H1 (cell line): Measurements from ENCODE around the gene TNFRSF1A. TPM values are rescaled to one million over a fixed set of nuclear protein-coding genes. Genes with fewer than 3 reads are reported as not detected.

ENCODE experiments used
- CTCF ChIA-PET: fragments of 300-600 bp; sonication (Branson Sonifier 250); formaldehyde crosslinking; loops from one replicate; lab custom pipeline; 2021; ENCODE audit not compliant: partially characterized antibody; lab: Charles Lee
- POLR2A ChIA-PET: fragments of 300-600 bp; sonication (Branson Sonifier 250); formaldehyde crosslinking; loops from one replicate; lab custom pipeline; 2021; ENCODE audit warnings: inconsistent platforms; ENCODE audit not compliant: partially characterized antibody; lab: Charles Lee
- DNase-seq, 2 experiments: peaks; one replicate each; pipeline versions ENCODE4 v3.0.0 to v3.0.0-alpha.2; 2010 to 2022; ENCODE audit warnings: low spot score in 2 of 2, low read depth in 1 of 2, mixed read lengths in 1 of 2
- FAIRE-seq: peaks from 2 replicates; lab custom pipeline; 2011; peaks lifted over from hg19 to GRCh38; lab: Jason Lieb, UNC
- H2AFZ ChIP-seq: 2 replicates; pipeline ENCODE4 v1.8.1; 2012; ENCODE audit warnings: low read length, inconsistent platforms
- H2AK5ac ChIP-seq: 2 replicates; pipeline ENCODE4 v1.6.1; 2013; ENCODE audit warnings: low read depth, low read length
- H2BK120ac ChIP-seq: replicated peaks from 2 replicates; pipeline ENCODE3; 2013; ENCODE audit warnings: low read depth, low read length, inconsistent platforms
- H2BK12ac ChIP-seq: 2 replicates; pipeline ENCODE4 v1.6.1; 2013; ENCODE audit warnings: low read depth, low read length
- H2BK15ac ChIP-seq: 2 replicates; pipeline ENCODE4 v1.6.1; 2013; ENCODE audit warnings: low read length
- H2BK20ac ChIP-seq: 2 replicates; pipeline ENCODE4 v1.6.1; 2013; ENCODE audit warnings: low read length
- H2BK5ac ChIP-seq: 2 replicates; pipeline ENCODE4 v1.6.1; 2013; ENCODE audit warnings: low read depth, low read length
- H3K14ac ChIP-seq: 2 replicates; pipeline ENCODE4 v1.6.1; 2013; ENCODE audit warnings: inconsistent platforms; ENCODE audit not compliant: insufficient read length
- H3K18ac ChIP-seq: 2 replicates; pipeline ENCODE4 v1.6.1; 2013; ENCODE audit warnings: low read length; ENCODE audit errors: extremely low read depth
- H3K23ac ChIP-seq: 2 replicates; pipeline ENCODE4 v1.6.1; 2013; ENCODE audit warnings: inconsistent platforms; ENCODE audit not compliant: insufficient read length
- H3K23me2 ChIP-seq: 2 replicates; pipeline ENCODE4 v1.6.1; 2013; ENCODE audit warnings: low read depth, low read length
- H3K27ac ChIP-seq: 2 replicates; pipeline ENCODE4 v1.6.1; 2011; ENCODE audit warnings: low read depth, low read length, inconsistent platforms
- H3K27me3 ChIP-seq, 4 experiments: replicated peaks in 1 of 4; 1 replicate in 1 of 4; 2 replicates in 3 of 4; pipeline versions ENCODE4 v1.6.1 to v1.8.1; 2011 to 2013; ENCODE audit warnings: low read length in 3 of 4, mild to moderate bottlenecking in 3 of 4, inconsistent platforms in 2 of 4, mixed read lengths in 2 of 4, moderate library complexity in 1 of 4; ENCODE audit not compliant: control insufficient read depth in 3 of 4, insufficient read depth in 3 of 4; ENCODE audit errors: extremely low read depth in 1 of 4
- H3K36me3 ChIP-seq, 4 experiments: 2 replicates each; pipeline versions ENCODE4 v1.6.1 to v1.8.1; 2011 to 2013; ENCODE audit warnings: mild to moderate bottlenecking in 4 of 4, low read length in 3 of 4, moderate library complexity in 2 of 4, control low read depth in 1 of 4, inconsistent platforms in 1 of 4; ENCODE audit not compliant: insufficient read depth in 4 of 4, control insufficient read depth in 2 of 4
- H3K4ac ChIP-seq: replicated peaks from 2 replicates; pipeline ENCODE3; 2013; ENCODE audit warnings: low read length, low read depth, mixed read lengths, inconsistent platforms; ENCODE audit not compliant: insufficient read length
- H3K4me1 ChIP-seq, 4 experiments: replicated peaks in 1 of 4; 1 replicate in 1 of 4; 2 replicates in 3 of 4; pipeline versions ENCODE4 v1.6.1 to v1.8.1; 2011 to 2013; ENCODE audit warnings: low read length in 3 of 4, inconsistent platforms in 2 of 4, mixed read lengths in 1 of 4; ENCODE audit not compliant: insufficient read depth in 4 of 4, control insufficient read depth in 3 of 4
- H3K4me2 ChIP-seq, 2 experiments: 2 replicates each; pipeline versions ENCODE4 v1.6.1 to v1.8.1; 2011 to 2013; ENCODE audit warnings: low read depth in 2 of 2, low read length in 2 of 2, control low read depth in 1 of 2, inconsistent platforms in 1 of 2, mild to moderate bottlenecking in 1 of 2; ENCODE audit not compliant: insufficient read depth in 1 of 2
- H3K4me3 ChIP-seq, 4 experiments: fragments of 200-600, 300-600 bp in 1 of 4; sonication (generic), shearing (Covaris generic), sonication (Bioruptor Twin) in 1 of 4; 2 replicates each; pipeline versions ENCODE4 v1.5.1 to v1.8.1; 2011 to 2016; ENCODE audit warnings: low read length in 4 of 4, low read depth in 3 of 4, control low read depth in 2 of 4, inconsistent platforms in 2 of 4, mild to moderate bottlenecking in 2 of 4, mixed read lengths in 1 of 4, moderate library complexity in 1 of 4; ENCODE audit not compliant: insufficient read depth in 2 of 4; ENCODE audit errors: extremely low read depth in 1 of 4
- H3K56ac ChIP-seq: replicated peaks from 2 replicates; pipeline ENCODE3; 2013; ENCODE audit warnings: low read depth, mild to moderate bottlenecking, mixed read lengths, low read length, inconsistent platforms; ENCODE audit not compliant: insufficient read length
- H3K79me1 ChIP-seq: 2 replicates; pipeline ENCODE4 v1.6.1; 2013; ENCODE audit warnings: low read depth, low read length, control low read depth
- H3K79me2 ChIP-seq, 2 experiments: 2 replicates each; pipeline versions ENCODE4 v1.6.1 to v1.8.1; 2012 to 2013; ENCODE audit warnings: low read length in 2 of 2, mild to moderate bottlenecking in 2 of 2, inconsistent platforms in 1 of 2; ENCODE audit not compliant: insufficient read depth in 2 of 2, control insufficient read depth in 1 of 2
- H3K9ac ChIP-seq, 4 experiments: replicated peaks in 1 of 4; 1 replicate in 1 of 4; 2 replicates in 3 of 4; pipeline versions ENCODE4 v1.6.1 to v1.8.1; 2011 to 2013; ENCODE audit warnings: low read depth in 3 of 4, low read length in 3 of 4, control low read depth in 2 of 4, mild to moderate bottlenecking in 2 of 4, moderate library complexity in 2 of 4, inconsistent platforms in 1 of 4; ENCODE audit errors: extremely low read depth in 1 of 4
- H3K9me3 ChIP-seq, 2 experiments: 2 replicates each; pipeline versions ENCODE4 v1.6.1 to v1.8.1; 2012 to 2013; ENCODE audit warnings: mild to moderate bottlenecking in 2 of 2, moderate library complexity in 2 of 2, control low read depth in 1 of 2, inconsistent platforms in 1 of 2, low read depth in 1 of 2, low read length in 1 of 2, mixed read lengths in 1 of 2; ENCODE audit not compliant: insufficient read depth in 2 of 2
- H4K20me1 ChIP-seq, 2 experiments: replicated peaks in 1 of 2; 2 replicates each; pipeline versions ENCODE3 to v1.8.1; 2011 to 2013; ENCODE audit warnings: inconsistent platforms in 2 of 2, low read length in 2 of 2, mild to moderate bottlenecking in 1 of 2; ENCODE audit not compliant: insufficient read depth in 2 of 2, control insufficient read depth in 1 of 2
- H4K5ac ChIP-seq: 2 replicates; pipeline ENCODE4 v1.6.1; 2013; ENCODE audit warnings: low read length, low read depth, mixed read lengths, inconsistent platforms; ENCODE audit not compliant: insufficient read length
- H4K8ac ChIP-seq: 2 replicates; pipeline ENCODE4 v1.8.0; 2013; ENCODE audit warnings: mild to moderate bottlenecking, moderate library complexity, low read length, inconsistent platforms; ENCODE audit not compliant: insufficient read depth; ENCODE audit errors: extremely low read depth
- H4K91ac ChIP-seq: replicated peaks from 2 replicates; pipeline ENCODE3; 2013; ENCODE audit warnings: low read length, mixed read lengths, inconsistent platforms; ENCODE audit not compliant: insufficient read length
- RAD21 ChIP-seq, 2 experiments: IDR thresholded peaks in 1 of 2; conservative IDR thresholded peaks in 1 of 2; 2 replicates each; pipeline ENCODE4 v1.6.1; 2011; ENCODE audit warnings: low read depth in 2 of 2, low read length in 2 of 2, improper control_type of control experiment in 1 of 2, inconsistent platforms in 1 of 2, mild to moderate bottlenecking in 1 of 2, moderate library complexity in 1 of 2
- WGBS, 2 experiments: shearing (Covaris generic) in 1 of 2; methylation state at CpG; one replicate each; pipeline versions ENCODE4 v1.1.6 to v1.1.7; 2013 to 2015; ENCODE audit warnings: low lambda C conversion rate in 2 of 2, mixed read lengths in 2 of 2, inconsistent platforms in 1 of 2, low coverage in 1 of 2, missing lambda C conversion rate in 1 of 2; ENCODE audit not compliant: insufficient replicate concordance in 2 of 2, insufficient coverage in 1 of 2, insufficient read length in 1 of 2; ENCODE audit errors: extremely low coverage in 1 of 2, missing lambda C conversion rate in 1 of 2; 5-methylcytosine and 5-hydroxymethylcytosine counted together
- polyA plus RNA-seq, 7 experiments: library from polyadenylated mRNA; depleted of rRNA in 3 of 7; stranded (reverse) in 5 of 7; unstranded in 2 of 7; fragments of >200 nt in 5 of 7; fragments of 200-250 nt in 2 of 7; gene quantifications; 1 replicate in 5 of 7; 2 replicates in 1 of 7; 4 replicates in 1 of 7; pipeline versions ENCODE4 v1.2.1 to v1.2.3, GENCODE V29; 2011 to 2013; ENCODE audit warnings: missing spikeins in 2 of 7, mixed read lengths in 2 of 7
- total RNA-seq: library from RNA; stranded (reverse); fragmentation: NEBNext Ultra II Directional; extraction: Animal tissue kit (Norgen Biotek cat#: 25700); gene quantifications from 2 replicates; pipeline ENCODE4 v1.2.1, GENCODE V29; 2021

Gene TNFRSF1A
- total and polyA plus RNA-seq, 2 of the 8 experiments (the other 6 are each of a cell fraction or from before 2014, with no cell fraction given), result 28.7 to 42.1 TPM

- Histone ChIP-seq H3K56ac (no peak overlapping the region), H2BK5ac (no peak overlapping the region), H2BK12ac (no peak overlapping the region), H3K14ac (no peak overlapping the region), H3K23ac (no peak overlapping the region), H4K20me1 (no peaks in the 10 kb centered on the region), H3K79me2 (no peaks in the 10 kb centered on the region), H4K5ac (no peak overlapping the region), H2AK5ac (no peak overlapping the region), H2BK20ac (no peak overlapping the region), H2BK15ac (no peak overlapping the region), H2BK120ac (no peak overlapping the region), H4K8ac (no peak overlapping the region), H3K23me2 (no peaks in the 10 kb centered on the region), H3K4me3 (no peak overlapping the region), H3K4me2 (no peak overlapping the region), H3K27me3 (no peaks in the 10 kb centered on the region; a peak in 1 of 7 replicates), H3K4me1 (peaks cover 0 to 3% (median 0%) of the 10 kb centered on the region in 4 experiments; a peak in 1 of 7 replicates), H3K4ac (no peak overlapping the region), H2AFZ (no peak overlapping the region), H4K91ac (no peak overlapping the region), H3K18ac (no peak overlapping the region), H3K9ac (no peak overlapping the region), H3K9me3 (no peaks in the 10 kb centered on the region), H3K27ac (no peak overlapping the region), H3K36me3 (no peaks in the 10 kb centered on the region), H3K79me1 (no peaks in the 10 kb centered on the region)
- WGBS, 2 experiments, result 83% methylated on average over 5 of the region's 5 CpGs; no CpG with 5 or more reads in 1 of the 2 experiments
- ChIA-PET POLR2A (no interaction called here), CTCF (interaction anchor here (0.6 to 1.3 kb wide), 2 partner anchors 23 to 312 kb away, joined by 3 to 4 read pairs; no protein-coding TSS in a partner anchor)
- DNase-seq (no peak), FAIRE-seq (no peak)
- TF ChIP-seq RAD21 (IDR thresholded peaks at IDR 0.05 in 1 of 2, conservative IDR thresholded peaks at IDR 0.05 in 1 of 2; ENCODE audit: low read depth in 2 of 2, low read length in 2 of 2), result no peak
Observed at GRCh38 chr12:6303071-6303470, 38.8 kb downstream of the TNFRSF1A start.
